Transverse colon (tissue), 4 donors: Measurements from ENCODE around the gene CALR. TPM values are rescaled to one million over a fixed set of nuclear protein-coding genes. Genes with fewer than 3 reads are reported as not detected.

ENCODE experiments used
- DNase-seq: peaks from one replicate; pipeline ENCODE4 v3.0.0-alpha.2; 2019
- H3K27ac ChIP-seq, 4 donors: fragments of 200-600 bp; sonication (generic); 2 replicates each; pipeline ENCODE4 v1.5.1; 2016 to 2018; ENCODE audit warnings: inconsistent platforms in 4 of 4
- H3K27me3 ChIP-seq: fragments of 200-600 bp; sonication (generic); 2 replicates; pipeline ENCODE4 v1.5.1; 2017; ENCODE audit warnings: inconsistent platforms
- H3K36me3 ChIP-seq, 4 donors: fragments of 200-600 bp; sonication (generic); 2 replicates each; pipeline ENCODE4 v1.5.1; 2017 to 2019; ENCODE audit warnings: inconsistent platforms in 4 of 4
- H3K4me1 ChIP-seq, 4 donors: fragments of 200-600 bp; sonication (generic); 2 replicates each; pipeline ENCODE4 v1.5.1; 2017 to 2020; ENCODE audit warnings: inconsistent platforms in 4 of 4
- H3K4me3 ChIP-seq, 4 donors: fragments of 200-600 bp; sonication (generic); 1 replicate in 1 of 4; 2 replicates in 3 of 4; pipeline versions ENCODE4 v1.5.1 to v1.6.1; 2017 to 2019; ENCODE audit warnings: inconsistent platforms in 4 of 4
- H3K9me3 ChIP-seq, 2 donors: fragments of 200-600 bp; sonication (generic); 2 replicates each; pipeline ENCODE4 v1.5.1; 2017 to 2019; ENCODE audit warnings: inconsistent platforms in 2 of 2
- EP300 ChIP-seq: sonication (generic); formaldehyde crosslinking; IDR thresholded peaks from one replicate; pipeline ENCODE4 v1.6.1; 2017; ENCODE audit warnings: antibody characterized with exemption, low read depth
- POLR2A ChIP-seq: fragments of 450-650 bp; IDR thresholded peaks from one replicate; pipeline ENCODE4 v1.6.1; 2016; ENCODE audit warnings: antibody characterized with exemption, mild to moderate bottlenecking, moderate library complexity
- POLR2AphosphoS5 ChIP-seq, 3 donors: sonication (generic); formaldehyde crosslinking; IDR thresholded peaks; one replicate each; pipeline ENCODE4 v1.6.1; 2016; ENCODE audit warnings: antibody characterized with exemption in 3 of 3
- WGBS, 2 donors: methylation state at CpG; one replicate each; pipeline ENCODE4 v1.1.5; 2018; ENCODE audit warnings: low coverage in 1 of 2; 5-methylcytosine and 5-hydroxymethylcytosine counted together
- in situ Hi-C, 4 donors: fragments of 200-750 bp; cut with MboI; loops; one replicate each; pipeline versions ENCODE4 v1.15.0 to v1.15.1; 2017; ENCODE audit warnings: low sequenced_read_pairs in 3 of 4, low pct_ligation_motif_present in 1 of 4, low pct_unique_long_range_greater_than_20kb in 1 of 4
- intact Hi-C: fragments of 100-400 bp; cut with DNase I; formaldehyde crosslinking; loops from one replicate; pipeline ENCODE4 v1.15.1; 2023; ENCODE audit warnings: low total_unique reads
- total RNA-seq, 4 donors: library from RNA; depleted of rRNA; stranded (reverse); fragments of >200 nt; gene quantifications; one replicate each; pipeline ENCODE4 v1.1.0, GENCODE V29; 2016
- TF ChIP-seq, protein P1 (sequence below), 5 experiments: fragments of 200-600 bp in 3 of 5; fragments of 450-650 bp in 2 of 5; sonication (generic) in 3 of 5; IDR thresholded peaks; 1 replicate in 2 of 5; 2 replicates in 3 of 5; pipeline ENCODE4 v1.5.1; 2016 to 2017; ENCODE audit warnings: antibody characterized with exemption in 5 of 5, inconsistent platforms in 3 of 5, mild to moderate bottlenecking in 2 of 5, moderate library complexity in 1 of 5

Gene CALR
- total RNA-seq, 4 donors from 2014 or later, result 181 to 444 (median 317) TPM

DNA sequence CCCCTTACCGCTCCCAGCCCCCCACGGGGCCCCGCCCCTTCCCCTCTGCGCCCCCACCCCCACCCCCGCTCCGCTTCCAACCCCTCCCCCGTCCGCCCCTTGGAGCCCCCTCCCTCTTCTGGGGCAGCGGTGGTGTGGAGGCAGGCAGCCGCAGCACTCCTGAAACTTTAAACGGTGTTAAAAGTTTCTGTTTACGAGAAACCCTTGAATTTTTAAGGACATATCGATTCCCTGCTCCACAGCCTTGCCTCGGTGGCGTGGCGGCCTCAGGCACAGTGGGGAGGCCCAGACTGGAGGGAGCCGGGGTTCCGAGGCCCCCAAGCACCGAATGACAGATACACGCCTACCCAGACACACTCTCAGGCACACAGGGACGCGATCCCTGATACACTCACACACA is 52.0 kb downstream of the CALR start:
- in situ Hi-C loops (loop anchor here in 1 of 4 donors (25.0 kb wide), 1 partner anchor 97 kb away; no protein-coding TSS in a partner anchor), intact Hi-C loops (no loop called here)
- no peak for DNase-seq
- Histone ChIP-seq H3K27ac (no peak overlapping the region), H3K27me3 (no peaks in the 10 kb centered on the region), H3K9me3 (no peaks in the 10 kb centered on the region), H3K4me1 (peaks cover 4 to 7% (median 5%) of the 10 kb centered on the region in 4 donors), H3K4me3 (no peak overlapping the region), H3K36me3 (no peaks in the 10 kb centered on the region)
- TF ChIP-seq POLR2AphosphoS5 (IDR thresholded peaks at IDR 0.05) (no peak), EP300 (no peak), POLR2A (no peak)
- TF ChIP-seq, protein P1, sequence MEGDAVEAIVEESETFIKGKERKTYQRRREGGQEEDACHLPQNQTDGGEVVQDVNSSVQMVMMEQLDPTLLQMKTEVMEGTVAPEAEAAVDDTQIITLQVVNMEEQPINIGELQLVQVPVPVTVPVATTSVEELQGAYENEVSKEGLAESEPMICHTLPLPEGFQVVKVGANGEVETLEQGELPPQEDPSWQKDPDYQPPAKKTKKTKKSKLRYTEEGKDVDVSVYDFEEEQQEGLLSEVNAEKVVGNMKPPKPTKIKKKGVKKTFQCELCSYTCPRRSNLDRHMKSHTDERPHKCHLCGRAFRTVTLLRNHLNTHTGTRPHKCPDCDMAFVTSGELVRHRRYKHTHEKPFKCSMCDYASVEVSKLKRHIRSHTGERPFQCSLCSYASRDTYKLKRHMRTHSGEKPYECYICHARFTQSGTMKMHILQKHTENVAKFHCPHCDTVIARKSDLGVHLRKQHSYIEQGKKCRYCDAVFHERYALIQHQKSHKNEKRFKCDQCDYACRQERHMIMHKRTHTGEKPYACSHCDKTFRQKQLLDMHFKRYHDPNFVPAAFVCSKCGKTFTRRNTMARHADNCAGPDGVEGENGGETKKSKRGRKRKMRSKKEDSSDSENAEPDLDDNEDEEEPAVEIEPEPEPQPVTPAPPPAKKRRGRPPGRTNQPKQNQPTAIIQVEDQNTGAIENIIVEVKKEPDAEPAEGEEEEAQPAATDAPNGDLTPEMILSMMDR (IDR thresholded peaks at IDR 0.05), result no peak
- WGBS, 2 donors, result 66 to 90% methylated on average over 2 to 22 of the region's 22 CpGs

DNA sequence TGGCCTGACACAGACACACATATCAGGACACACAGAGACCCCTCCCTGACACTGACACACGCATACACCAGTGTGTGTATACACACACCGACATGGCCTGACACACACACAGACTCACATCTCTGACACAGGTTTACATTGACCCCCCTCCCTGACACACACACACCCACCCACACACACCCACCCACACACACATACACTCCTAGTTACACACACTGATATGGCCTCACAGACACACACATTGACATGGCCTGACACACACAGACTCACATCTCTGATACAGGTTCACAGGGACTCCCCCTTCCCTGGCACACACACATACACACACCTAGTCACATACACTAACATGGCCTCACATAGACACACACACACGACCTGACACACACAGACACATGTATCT is 52.4 kb downstream of the CALR start:
- no peaks in the 10 kb centered on the region for H3K36me3 ChIP-seq
- H3K9me3 ChIP-seq, result no peaks in the 10 kb centered on the region
- H3K4me1 ChIP-seq, result peaks cover 0 to 3% (median under 1%) of the 10 kb centered on the region in 4 donors
- H3K27me3 ChIP-seq, result no peaks in the 10 kb centered on the region
- WGBS, 2 donors, result 59% methylated on average over 3 of the region's 3 CpGs; no CpG with 5 or more reads in 1 of the 2 donors
- no peak overlapping the region for H3K27ac ChIP-seq
- TF ChIP-seq POLR2AphosphoS5 (IDR thresholded peaks at IDR 0.05) (no peak), POLR2A (no peak), EP300 (no peak)
- TF ChIP-seq, protein P1 (IDR thresholded peaks at IDR 0.05), result no peak
- in situ Hi-C loops, result loop anchor here in 1 of 4 donors (25.0 kb wide), 1 partner anchor 96 kb away; no protein-coding TSS in a partner anchor
- intact Hi-C loops, result no loop called here
- DNase-seq, result no peak
- H3K4me3 ChIP-seq, result no peak overlapping the region

DNA sequence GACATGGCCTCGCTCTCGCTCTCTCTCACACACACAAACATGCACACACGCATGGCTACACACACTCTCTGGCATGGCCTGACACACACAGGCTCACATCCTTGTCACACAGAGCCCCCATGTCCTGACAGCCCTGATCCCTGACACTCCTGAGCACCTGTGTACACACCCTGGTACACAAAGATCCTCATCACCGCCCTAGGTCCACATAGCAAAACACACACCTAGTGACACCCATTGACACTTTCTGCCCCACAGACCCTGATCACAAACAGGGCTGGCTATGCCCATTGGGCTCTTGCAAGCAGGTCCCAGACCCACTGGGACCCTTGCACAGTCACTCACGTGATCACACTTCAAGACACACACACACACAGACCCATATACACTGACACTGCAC is 52.9 kb downstream of the CALR start:
- 95% methylated on average over 5 of the region's 5 CpGs; no CpG with 5 or more reads in 1 of the 2 donors for WGBS, 2 donors
- intact Hi-C loops (no loop called here), in situ Hi-C loops (loop anchor here in 1 of 4 donors (25.0 kb wide), 1 partner anchor 96 kb away; no protein-coding TSS in a partner anchor)
- no peaks in the 10 kb centered on the region for H3K36me3 ChIP-seq
- H3K27ac ChIP-seq, result no peak overlapping the region
- no peak overlapping the region for H3K4me3 ChIP-seq
- DNase-seq, result no peak
- no peaks in the 10 kb centered on the region for H3K9me3 ChIP-seq
- no peak for TF ChIP-seq POLR2AphosphoS5 (IDR thresholded peaks at IDR 0.05)
- TF ChIP-seq, protein P1 (IDR thresholded peaks at IDR 0.05), result no peak
- no peak for TF ChIP-seq POLR2A
- TF ChIP-seq EP300, result no peak
- H3K27me3 ChIP-seq, result no peaks in the 10 kb centered on the region
- peaks cover 0 to 2% (median under 1%) of the 10 kb centered on the region in 4 donors for H3K4me1 ChIP-seq

DNA sequence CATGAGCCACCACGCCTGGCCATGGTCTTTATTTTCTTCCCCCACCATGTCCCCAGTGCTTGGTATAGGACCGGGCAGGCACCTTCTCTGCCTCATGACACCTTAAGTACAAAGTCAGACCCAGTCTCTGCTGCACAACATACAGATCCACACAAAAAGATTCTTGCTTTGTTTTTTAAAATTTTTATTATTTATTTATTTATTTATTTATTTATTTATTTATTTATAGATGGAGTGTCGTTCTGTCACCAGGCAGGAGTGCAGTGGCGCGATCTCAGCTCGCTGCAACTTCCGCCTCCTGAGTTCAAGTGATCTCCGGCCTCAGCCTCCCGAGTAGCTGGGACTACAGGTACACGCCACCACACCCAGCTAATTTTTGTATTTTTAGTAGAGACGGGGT is 54.3 kb downstream of the CALR start:
- H3K27me3 ChIP-seq, result no peaks in the 10 kb centered on the region
- DNase-seq, result no peak
- peaks cover 0 to 16% (median 7%) of the 10 kb centered on the region in 4 donors for H3K4me1 ChIP-seq
- no peak for TF ChIP-seq POLR2A
- TF ChIP-seq POLR2AphosphoS5 (IDR thresholded peaks at IDR 0.05), result no peak
- TF ChIP-seq, protein P1 (IDR thresholded peaks at IDR 0.05), result no peak
- no peak for TF ChIP-seq EP300
- 88 to 92% methylated on average over 9 to 11 of the region's 11 CpGs for WGBS, 2 donors
- H3K36me3 ChIP-seq, result no peaks in the 10 kb centered on the region
- intact Hi-C loops (no loop called here), in situ Hi-C loops (loop anchor here in 1 of 4 donors (25.0 kb wide), 1 partner anchor 95 kb away; no protein-coding TSS in a partner anchor)
- no peak overlapping the region for H3K4me3 ChIP-seq
- no peaks in the 10 kb centered on the region for H3K9me3 ChIP-seq
- no peak overlapping the region for H3K27ac ChIP-seq
